GM21381 (cell line): ENCODE results near the gene PAPPA.

ENCODE experiments used
- ATAC-seq: cut with Tn5 transposase; IDR thresholded peaks from one replicate; pipeline ENCODE4 v1.9.1; 2021; ENCODE audit warnings: mild to moderate bottlenecking, moderate library complexity; ENCODE audit not compliant: unreplicated experiment

The PAPPA gene

DNA sequence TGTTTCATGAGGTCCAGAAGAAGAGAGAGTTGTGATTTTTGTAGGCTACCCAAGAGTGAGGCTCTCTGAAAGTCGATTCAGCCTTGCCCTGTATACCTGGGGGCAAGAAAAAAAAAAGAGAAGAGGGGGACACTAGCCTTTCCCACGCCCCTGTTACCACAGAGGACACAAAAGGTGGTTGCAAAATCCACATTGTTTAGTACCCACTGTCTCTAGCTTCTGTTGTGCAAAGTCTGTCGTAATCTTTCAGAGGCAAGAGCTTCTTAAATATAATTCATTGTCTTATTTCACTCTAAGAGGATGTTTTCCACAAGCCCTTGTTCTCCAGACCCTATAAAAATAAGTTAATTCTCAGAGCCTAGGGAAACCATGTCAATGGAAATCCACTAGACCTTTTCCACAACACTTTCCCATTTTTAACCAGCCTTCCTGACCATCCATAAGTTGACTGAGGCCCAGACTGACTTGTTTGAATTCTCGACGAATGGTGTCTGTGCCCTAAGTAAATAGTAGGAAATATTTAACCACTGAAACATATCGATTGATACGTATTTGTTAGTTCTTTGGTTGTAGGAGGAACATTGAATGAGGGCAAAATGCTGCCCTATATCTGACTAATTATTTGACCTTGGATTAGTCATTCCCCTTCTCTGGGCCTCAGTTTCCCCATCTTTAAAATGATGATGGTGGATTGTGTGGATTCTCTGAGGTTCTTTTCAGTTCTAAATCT, 182.7 kb downstream of the PAPPA start:
- no peak for ATAC-seq

DNA sequence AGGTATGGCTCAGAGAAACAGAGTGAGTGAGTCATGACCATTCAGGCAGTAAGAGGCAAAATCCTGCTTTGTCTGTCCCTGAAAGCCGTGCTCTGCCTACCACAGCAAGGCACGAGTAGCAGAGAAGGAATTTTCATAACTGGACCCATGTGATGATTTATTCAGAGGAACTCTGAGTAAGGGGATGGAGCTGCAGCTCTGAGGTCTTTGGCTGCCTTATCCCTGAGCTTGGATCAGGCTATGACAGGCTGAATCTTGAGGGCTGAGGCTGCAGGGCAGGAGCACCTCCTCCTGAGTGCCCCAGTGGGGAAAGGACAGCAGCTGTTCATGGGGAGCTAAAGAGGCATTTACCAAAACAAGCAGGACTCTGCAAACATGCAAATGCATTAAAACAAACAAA, 183.4 kb downstream of the PAPPA start:
- no peak for ATAC-seq

DNA sequence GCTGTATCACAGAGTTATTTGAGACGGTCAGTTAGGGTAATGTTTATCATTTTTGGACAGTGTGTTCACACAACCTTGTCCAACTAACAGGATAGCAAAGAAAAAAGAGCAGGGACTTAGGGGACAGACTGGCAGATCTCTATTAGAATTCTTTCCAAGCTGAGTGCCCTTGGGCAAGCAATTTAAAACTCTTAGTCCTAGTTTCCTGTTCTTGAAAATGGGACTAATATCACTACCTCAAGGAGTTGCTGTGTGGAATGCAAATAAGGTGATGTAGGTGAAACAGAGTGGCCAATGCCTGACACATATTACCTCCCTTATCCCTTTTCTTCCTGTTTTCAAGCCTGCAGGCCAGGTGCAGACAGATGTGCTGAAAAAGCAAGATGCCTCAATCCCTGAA, 186.7 kb downstream of the PAPPA start:
- no peak for ATAC-seq

DNA sequence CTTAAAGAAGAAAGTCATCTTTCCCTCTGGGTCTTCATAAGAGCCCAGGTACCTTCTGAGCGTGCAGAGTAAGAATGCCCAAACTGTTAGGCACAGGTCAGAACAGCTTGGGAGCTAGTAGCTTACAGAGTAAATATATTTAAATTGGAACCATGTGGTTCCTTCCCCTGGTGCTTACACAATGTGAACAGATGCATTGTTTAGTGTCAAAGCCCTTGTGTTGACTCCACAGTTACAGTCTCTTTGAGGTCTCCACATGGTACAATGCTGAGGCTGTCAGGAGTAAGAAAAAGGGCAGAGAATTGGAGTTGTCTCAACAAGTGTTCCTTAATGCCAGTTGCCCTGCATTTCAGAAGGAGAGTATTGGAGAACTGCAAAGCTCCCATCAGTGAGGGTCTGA, 188.5 kb downstream of the PAPPA start:
- no peak for ATAC-seq

DNA sequence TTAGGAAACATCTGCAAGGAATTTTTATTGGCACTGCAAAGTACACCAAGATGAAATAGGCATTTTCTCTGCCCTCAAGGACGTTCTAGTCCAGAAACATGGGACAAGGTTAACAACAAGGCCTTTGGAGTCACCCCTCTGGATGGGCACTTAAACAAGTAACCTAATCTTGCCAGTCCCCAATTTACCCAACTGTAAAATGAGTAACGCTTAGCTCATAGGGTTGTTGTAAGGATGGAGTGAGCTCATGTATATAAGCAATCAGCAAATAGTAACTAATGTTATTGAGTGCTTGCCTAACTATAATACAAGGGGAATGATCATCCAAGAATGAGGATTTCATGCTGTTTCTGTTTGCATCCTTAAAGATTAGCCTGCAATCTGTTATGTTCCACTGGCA, 189.3 kb downstream of the PAPPA start:
- ATAC-seq, result no peak

DNA sequence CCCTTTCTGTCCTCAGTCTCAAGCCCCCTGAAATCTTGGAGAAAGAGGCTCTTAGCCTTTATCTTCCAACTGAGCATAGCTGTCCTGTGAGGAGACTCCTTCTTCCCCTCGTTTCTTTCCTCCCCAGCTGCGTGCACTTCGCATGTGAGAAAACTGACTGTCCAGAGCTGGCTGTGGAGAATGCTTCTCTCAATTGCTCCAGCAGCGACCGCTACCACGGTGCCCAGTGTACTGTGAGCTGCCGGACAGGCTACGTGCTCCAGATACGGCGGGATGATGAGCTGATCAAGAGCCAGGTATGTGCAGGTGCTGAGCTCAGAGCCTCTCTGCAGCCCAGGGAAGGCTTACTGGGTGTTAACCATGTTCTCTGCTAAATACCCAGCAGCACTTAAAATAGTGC, 190.8 kb downstream of the PAPPA start:
- ATAC-seq, result no peak

DNA sequence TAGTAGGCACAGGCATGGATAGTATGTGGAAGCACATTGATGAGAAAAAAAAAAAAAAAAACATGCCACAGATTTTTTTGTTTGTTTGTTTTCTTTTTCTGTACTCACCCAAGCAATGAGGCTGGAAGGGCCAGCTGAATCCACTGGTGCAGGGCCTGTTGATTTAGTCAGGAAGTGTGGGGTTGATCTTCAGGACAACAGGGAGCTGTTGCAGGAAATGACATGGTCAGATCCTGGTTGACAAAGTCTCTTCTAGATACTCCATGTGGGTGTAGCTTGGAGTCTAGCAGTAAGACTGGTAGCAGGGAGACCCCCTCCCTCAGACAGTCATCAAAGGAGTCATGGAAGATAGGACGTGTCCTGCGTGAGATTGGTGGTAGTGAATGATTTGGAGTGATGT, 191.8 kb downstream of the PAPPA start:
- no peak for ATAC-seq

DNA sequence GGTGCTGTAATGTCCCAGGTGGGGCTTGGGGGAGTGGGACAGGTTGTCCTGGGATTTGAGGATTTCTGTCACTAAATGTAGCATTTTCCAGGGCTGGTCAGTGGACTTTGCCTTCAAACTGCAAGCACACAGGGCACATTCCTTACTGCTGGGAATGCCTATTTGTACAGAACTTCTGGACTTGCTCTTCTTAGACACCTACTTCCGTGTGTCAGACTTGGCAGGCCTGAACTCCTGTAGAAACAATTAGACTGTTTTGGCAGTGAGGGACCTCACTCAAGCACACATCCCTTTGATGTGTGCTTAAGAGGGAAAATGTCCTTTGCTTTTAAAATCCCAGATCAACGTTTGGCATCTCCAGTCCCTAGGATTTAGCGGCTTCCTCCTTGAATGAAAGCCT, 192.2 kb downstream of the PAPPA start:
- no peak for ATAC-seq

DNA sequence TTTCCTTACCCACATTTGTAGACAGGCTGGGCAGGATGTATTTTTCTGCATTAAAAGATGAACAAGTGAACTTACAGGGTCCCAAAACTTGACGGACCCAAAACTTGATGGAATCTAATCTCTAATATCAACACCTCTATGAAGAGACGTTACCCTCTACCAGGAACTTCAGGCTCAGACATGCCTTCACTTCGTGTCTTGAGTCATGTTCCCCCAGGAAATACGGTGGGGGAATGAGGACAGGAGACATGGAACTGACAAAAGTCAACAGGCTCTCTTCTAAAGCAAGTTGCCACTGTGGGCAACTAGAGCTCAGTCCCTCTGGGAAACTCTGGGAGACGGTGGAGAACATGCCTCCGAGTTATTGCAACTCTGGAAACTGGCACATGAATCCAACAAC, 196.1 kb downstream of the PAPPA start:
- ATAC-seq, result no peak

DNA sequence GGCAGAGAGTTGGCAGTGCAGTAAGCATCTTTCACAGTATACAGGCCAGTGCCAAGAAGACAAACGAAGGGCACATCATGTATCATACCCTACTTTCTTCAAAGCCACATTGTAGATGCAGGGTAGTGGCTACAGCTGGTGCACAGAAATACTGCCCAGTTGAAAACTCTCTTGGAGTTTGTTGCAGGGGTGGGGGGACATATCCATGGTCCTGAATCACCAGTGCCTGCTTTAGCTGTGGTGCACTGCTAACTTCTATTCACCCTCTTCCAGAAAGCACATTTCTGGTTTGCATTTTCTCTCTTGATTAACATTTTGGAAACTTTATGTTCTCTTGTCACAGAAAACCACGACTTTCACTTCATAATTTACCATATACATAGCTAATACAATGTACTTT, 196.6 kb downstream of the PAPPA start:
- ATAC-seq, result no peak

DNA sequence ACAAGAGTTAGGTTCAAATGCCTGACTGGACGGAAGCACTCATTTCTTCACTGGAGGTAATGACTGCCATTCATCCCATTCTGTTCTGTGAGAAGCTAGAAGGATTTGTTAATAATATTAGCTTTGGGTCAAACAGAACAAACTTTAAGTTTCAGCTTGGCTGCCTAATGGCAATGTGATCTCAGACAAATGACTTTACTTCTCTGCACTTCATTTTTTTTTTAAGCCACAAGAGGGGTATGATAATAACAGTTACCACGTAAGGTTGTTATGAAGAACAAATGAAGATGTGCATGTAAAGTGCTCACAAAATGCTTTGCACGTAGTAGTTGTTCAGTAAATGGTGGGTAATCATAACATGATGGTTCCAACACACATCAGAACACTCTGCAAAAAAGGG, 199.4 kb downstream of the PAPPA start:
- ATAC-seq, result no peak

DNA sequence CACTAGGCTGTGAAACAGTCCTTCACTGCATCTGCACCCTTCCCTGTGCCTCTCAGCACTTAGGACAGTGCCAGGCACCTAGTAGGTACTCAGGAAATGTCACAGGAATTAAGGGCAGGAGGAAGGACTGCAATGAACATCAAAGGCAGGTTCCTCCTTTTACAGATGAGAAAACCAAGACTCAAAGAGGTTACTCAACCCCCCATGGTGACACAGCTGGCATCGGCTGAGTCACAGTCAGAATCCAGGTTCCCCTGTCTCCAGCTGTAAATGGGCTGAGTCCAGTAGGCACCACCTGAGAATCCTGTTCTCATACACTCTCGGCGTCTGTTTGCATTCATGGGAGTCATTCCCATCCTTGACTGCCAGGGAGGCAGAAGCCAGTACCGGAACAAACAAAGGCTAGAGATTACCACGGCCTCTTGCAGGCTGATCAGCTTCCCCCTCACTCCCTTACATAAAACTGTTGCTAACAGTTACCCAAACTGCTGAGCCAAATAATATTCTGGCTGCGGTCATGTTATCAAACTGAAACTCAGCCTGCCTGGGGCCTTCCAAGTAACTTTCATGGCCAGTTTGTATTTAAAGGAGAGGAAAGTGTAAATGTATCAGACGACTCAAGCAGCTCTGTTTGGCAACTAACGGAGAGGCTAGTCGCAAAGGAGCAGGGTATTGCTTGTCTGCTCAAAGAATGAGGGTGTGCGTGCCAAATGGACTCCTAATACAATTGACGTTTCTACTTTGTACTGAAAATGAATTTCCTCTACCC, 201.7 kb downstream of the PAPPA start:
- no peak for ATAC-seq

DNA sequence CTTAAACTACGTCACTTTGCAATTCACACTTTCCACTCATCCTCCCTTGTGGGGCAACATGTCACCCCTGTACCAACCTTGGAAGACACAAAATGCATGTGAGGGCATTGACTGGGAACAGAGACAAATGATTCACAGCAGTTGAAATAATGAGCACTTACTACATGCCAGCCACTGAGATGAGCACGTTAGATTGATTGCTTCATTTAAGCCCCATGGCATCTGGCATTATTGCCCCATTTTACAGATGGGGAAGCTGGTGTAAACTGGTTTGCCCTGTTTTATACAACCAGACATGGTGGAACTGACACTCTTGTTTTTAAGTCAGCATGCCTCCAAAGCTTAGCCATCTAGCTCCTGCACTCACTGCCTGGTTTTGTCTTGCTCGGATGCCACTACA, 204.7 kb downstream of the PAPPA start:
- ATAC-seq, result no peak

DNA sequence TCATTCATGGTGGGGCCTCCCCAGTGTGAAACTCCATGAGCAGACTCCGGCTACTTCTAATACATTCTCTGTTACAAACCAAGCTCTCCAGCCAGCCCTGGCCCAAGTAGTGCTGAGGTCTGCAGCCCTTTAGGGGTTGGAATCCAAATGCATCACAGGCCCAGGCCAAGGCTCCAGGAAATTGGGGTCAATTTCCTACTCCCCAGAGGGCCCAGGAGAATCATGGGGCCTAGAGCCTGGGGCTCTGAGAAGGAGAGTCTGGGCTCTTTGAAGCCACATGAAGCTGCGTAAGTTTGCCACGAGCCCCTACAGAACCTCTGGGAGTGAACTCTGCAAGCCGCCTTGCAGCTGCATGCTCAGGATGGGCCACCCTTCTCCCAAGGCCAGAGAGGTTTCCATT, 206.4 kb downstream of the PAPPA start:
- no peak for ATAC-seq

DNA sequence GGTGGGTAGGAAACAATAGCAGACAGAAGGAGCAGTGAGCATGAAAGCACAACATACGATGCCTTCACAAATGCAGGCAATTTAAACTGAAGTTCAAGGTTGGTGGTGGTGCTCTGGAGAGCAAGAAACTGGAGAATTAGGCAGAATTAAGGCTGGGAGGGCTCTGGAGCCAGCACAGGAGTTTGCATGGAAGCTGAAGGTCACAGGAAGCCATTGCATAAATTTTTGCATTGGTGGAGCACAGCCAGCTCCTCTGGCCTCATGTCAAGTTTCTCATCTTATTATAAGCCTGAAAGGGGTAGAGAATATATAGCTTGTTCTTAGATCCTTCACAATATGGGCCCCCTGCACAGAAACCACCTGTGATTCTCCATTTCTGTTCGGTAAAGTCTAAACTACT, 207.4 kb downstream of the PAPPA start:
- ATAC-seq, result no peak

DNA sequence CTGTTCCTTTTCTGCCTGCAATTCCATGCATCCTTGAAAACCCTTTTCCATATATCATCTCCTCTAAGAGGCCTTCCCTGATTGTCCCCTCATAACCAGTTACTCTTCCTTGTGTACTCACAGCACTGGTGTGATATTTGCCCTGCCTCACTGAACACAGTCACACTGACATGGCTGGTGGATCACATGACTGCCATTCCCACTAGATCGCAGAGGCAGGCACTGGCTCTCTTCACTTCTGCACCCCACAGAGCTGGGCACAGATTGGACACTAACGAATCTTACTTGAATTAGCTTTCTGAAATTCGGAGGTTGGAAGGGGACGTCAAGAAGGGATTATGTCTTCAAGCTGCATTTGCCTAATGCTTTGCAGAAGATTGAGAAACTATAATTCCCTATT, 208.0 kb downstream of the PAPPA start:
- ATAC-seq, result no peak

DNA sequence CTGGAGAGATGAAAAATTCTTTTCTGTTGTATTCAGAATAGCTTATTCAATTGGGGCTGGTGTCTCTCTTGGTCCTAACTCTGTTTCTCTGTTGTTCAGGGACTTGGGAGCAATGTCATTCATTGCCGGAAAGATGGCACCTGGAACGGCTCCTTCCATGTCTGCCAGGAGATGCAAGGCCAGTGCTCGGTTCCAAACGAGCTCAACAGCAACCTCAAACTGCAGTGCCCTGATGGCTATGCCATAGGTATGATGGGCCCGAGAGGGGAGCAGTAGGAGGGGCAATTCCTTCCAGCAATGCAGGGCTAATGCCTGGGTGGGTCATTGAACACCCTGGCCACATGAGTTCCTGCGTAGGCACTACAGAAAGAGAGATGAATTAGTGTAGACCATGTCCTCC, 208.9 kb downstream of the PAPPA start:
- ATAC-seq, result no peak

DNA sequence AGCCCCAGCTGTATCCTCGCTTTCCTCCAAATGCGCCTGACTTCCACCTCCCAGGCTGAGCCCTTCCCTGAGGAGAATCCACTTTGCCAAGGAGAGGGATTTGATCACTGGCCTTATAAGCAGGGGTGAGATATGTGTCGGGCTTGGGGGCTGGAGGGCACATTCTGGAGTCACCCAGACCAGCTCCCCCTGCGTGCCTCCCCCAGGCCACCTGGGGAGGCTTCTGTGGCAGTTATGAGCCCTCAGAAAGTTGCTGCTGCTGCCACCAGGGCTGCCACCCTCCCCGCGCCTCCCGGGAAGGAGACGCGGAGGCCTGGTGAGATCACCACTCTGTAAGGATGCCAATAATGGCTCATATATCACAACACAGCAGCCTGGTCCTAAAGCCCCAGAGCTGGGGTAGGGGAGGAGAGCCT, 211.5 kb downstream of the PAPPA start:
- no peak for ATAC-seq

DNA sequence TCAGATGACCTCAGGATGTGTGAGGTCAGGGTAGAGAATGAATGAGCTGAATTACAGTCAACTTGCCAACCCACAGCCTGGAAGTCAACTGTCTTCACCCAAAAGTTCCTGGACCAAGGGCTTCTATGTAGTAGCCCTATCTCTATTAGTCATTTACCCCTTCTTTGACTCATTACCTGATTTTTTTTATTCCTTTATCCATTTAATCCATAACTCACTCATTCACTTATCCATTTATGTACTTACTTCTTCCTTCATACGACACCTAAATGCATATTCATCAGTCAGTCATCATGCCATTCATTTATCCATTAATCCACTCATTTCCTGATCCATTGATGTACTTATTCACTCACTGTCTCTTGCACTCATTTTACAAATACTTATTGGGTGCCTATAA, 212.7 kb downstream of the PAPPA start:
- no peak for ATAC-seq

DNA sequence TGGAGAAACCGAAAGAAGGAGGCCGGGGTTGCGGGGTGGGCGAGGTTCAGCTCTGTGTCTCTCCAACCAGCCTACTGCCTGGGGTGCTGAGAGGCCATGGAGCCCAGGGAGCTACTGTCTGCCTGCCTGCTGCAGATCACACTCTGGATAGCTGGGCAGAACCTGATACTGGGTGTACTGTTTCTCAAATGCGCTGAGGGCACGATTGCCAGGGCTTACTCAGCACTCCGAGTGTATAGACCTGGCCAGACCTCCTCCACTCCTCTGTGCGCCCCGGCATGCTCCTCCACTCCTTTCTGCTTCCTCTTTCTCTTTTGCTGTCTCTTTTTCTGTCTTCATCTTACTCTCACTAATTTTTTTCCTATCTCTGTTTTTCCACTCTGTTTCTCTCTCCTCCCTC, 215.1 kb downstream of the PAPPA start:
- ATAC-seq, result no peak

DNA sequence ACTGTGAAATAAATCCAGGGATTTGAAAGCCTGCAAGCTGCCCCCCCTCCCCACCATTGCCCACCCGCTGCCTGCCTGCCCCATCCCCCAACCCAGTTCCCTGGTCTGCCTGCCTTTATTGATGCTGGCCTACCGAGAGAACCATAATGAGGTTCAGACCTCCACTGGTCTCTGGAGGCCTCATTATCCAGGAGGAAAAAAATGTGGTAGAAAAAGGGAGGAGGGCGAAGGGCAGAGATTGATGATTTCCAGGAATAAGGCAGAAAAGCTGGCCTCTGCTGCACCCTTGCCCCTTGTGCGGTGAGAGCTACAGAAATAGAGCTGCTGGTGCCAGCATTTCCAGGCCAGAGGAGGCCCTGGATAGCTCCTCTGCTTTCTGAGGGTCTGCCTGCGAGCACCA, 216.1 kb downstream of the PAPPA start:
- ATAC-seq, result no peak

DNA sequence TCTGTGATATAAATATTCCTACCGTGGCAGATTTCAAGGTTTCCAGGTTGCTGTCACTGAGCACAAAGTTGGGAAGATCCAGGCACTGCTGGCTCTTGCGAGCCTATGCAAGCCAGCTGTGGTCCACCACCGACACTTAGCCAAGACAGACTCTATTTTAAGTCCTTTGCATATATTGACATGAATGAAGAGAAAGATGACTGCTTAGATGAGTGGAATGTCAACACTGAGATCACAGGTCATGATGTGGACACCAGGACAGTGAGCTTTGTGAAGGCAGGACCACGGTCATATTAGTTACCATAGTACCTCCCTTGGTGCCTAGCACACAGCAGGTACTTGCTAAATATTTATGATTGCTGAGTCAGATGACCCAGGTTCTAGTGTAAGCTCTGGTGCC, 217.0 kb downstream of the PAPPA start:
- no peak for ATAC-seq
